H1 (cell line): ENCODE results near the gene C6orf52. TPM values are rescaled to one million over a fixed set of nuclear protein-coding genes. Genes with fewer than 3 reads are reported as not detected.

Experiments used
- E2F6 ChIP-seq: IDR thresholded peaks from 2 replicates; pipeline ENCODE4 v1.6.1; 2012; ENCODE audit warnings: inconsistent platforms
- FOSL1 ChIP-seq: IDR thresholded peaks from 2 replicates; pipeline ENCODE4 v1.6.1; 2011; ENCODE audit warnings: mild to moderate bottlenecking, low read depth, low read length, moderate library complexity; ENCODE audit not compliant: insufficient read depth
- POLR2A ChIP-seq, 2 experiments: IDR thresholded peaks; 1 replicate in 1 of 2; 2 replicates in 1 of 2; pipeline ENCODE4 v1.6.1; 2011; ENCODE audit warnings: low read depth in 2 of 2, low read length in 2 of 2, mild to moderate bottlenecking in 2 of 2; ENCODE audit errors: control extremely low read depth in 1 of 2
- POU5F1 ChIP-seq: IDR thresholded peaks from 2 replicates; pipeline ENCODE4 v1.6.1; 2011; ENCODE audit warnings: low read depth, mild to moderate bottlenecking, low read length, moderate library complexity
- SAP30 ChIP-seq: fragments of 300-600 bp; sonication (generic); IDR thresholded peaks from 2 replicates; pipeline ENCODE4 v1.7.1; 2012; ENCODE audit warnings: low read length, moderate library complexity, mild to moderate bottlenecking, inconsistent platforms; ENCODE audit not compliant: insufficient read depth, insufficient replicate concordance
- USF2 ChIP-seq: IDR thresholded peaks from 2 replicates; pipeline ENCODE4 v1.6.1; 2011; ENCODE audit warnings: low read length, improper control_type of control experiment
- polyA plus RNA-seq, 7 experiments: library from polyadenylated mRNA; depleted of rRNA in 3 of 7; stranded (reverse) in 5 of 7; unstranded in 2 of 7; fragments of >200 nt in 5 of 7; fragments of 200-250 nt in 2 of 7; gene quantifications; 1 replicate in 5 of 7; 2 replicates in 1 of 7; 4 replicates in 1 of 7; pipeline versions ENCODE4 v1.2.1 to v1.2.3, GENCODE V29; 2011 to 2013; ENCODE audit warnings: missing spikeins in 2 of 7, mixed read lengths in 2 of 7
- total RNA-seq: library from RNA; stranded (reverse); fragmentation: NEBNext Ultra II Directional; extraction: Animal tissue kit (Norgen Biotek cat#: 25700); gene quantifications from 2 replicates; pipeline ENCODE4 v1.2.1, GENCODE V29; 2021

C6orf52 gene
- total and polyA plus RNA-seq, 2 of the 8 experiments (the other 6 are each of a cell fraction or from before 2014, with no cell fraction given) = 1.5 to 3.1 TPM

- TF ChIP-seq E2F6 (no peak), SAP30 (no peak), FOSL1 (no peak), USF2 (no peak), POU5F1 (no peak), POLR2A (IDR thresholded peaks at IDR 0.05; ENCODE audit: control extremely low read depth in 1 of 2, low read depth in 2 of 2, low read length in 2 of 2) (no peak)
Measured at GRCh38 chr6:10713962-10714361, 19.5 kb upstream of the C6orf52 start (continued).
